Neural progenitor cell (in vitro differentiated cells): ENCODE data around the gene BZW1. TPM values are rescaled to one million over a fixed set of nuclear protein-coding genes. Genes with fewer than 3 reads are reported as not detected.

Source experiments
- DNase-seq: peaks from one replicate; pipeline ENCODE4 v3.0.0-alpha.2; 2016; ENCODE audit warnings: low spot score
- H2AFZ ChIP-seq: fragments of 200-600 bp; sonication (generic); replicated peaks from 2 replicates; pipeline ENCODE4 v1.6.1; 2016; ENCODE audit warnings: antibody characterized with exemption
- H3F3A ChIP-seq: fragments of 200-600 bp; sonication (generic); 2 replicates; pipeline ENCODE4 v1.6.1; 2016; ENCODE audit warnings: antibody characterized with exemption, low read depth
- H3K27ac ChIP-seq: fragments of 200-600 bp; sonication (generic); 2 replicates; pipeline ENCODE4 v1.5.1; 2016; ENCODE audit warnings: mild to moderate bottlenecking
- H3K27me3 ChIP-seq: fragments of 200-600 bp; sonication (generic); 2 replicates; pipeline ENCODE4 v1.6.1; 2016; ENCODE audit warnings: mild to moderate bottlenecking, moderate library complexity
- H3K36me3 ChIP-seq: fragments of 200-600 bp; sonication (generic); 2 replicates; pipeline ENCODE4 v1.5.1; 2016
- H3K4me1 ChIP-seq: fragments of 200-600 bp; sonication (generic); 2 replicates; pipeline ENCODE4 v1.6.1; 2016; ENCODE audit warnings: mixed run types
- H3K4me2 ChIP-seq: fragments of 200-600 bp; sonication (generic); 2 replicates; pipeline ENCODE4 v1.6.1; 2016
- H3K4me3 ChIP-seq: fragments of 200-600 bp; sonication (generic); 2 replicates; pipeline ENCODE4 v1.5.1; 2016
- H3K79me2 ChIP-seq: fragments of 200-600 bp; sonication (generic); 2 replicates; pipeline ENCODE4 v1.6.1; 2016; ENCODE audit warnings: low read depth
- H3K9ac ChIP-seq: fragments of 200-600 bp; sonication (generic); 2 replicates; pipeline ENCODE4 v1.6.1; 2016
- H3K9me3 ChIP-seq: fragments of 200-600 bp; sonication (generic); 2 replicates; pipeline ENCODE4 v1.5.1; 2016; ENCODE audit warnings: low read depth
- H4K20me1 ChIP-seq: fragments of 200-600 bp; sonication (generic); 2 replicates; pipeline ENCODE4 v1.6.1; 2016; ENCODE audit warnings: low read depth
- H3K27ac Mint-ChIP-seq: 3 replicates; pipeline ENCODE4 v1.8.0; 2021; ENCODE audit warnings: mixed read lengths
- H3K27me3 Mint-ChIP-seq: 2 replicates; pipeline ENCODE4 v1.8.0; 2022; ENCODE audit warnings: low read depth, mild to moderate bottlenecking, inconsistent platforms, moderate library complexity, mixed read lengths; ENCODE audit not compliant: insufficient read depth
- H3K36me3 Mint-ChIP-seq: 3 replicates; pipeline ENCODE4 v1.8.0; 2021; ENCODE audit warnings: mixed read lengths
- H3K4me1 Mint-ChIP-seq: 3 replicates; pipeline ENCODE4 v1.8.0; 2021; ENCODE audit warnings: mixed read lengths
- H3K4me3 Mint-ChIP-seq: 3 replicates; pipeline ENCODE4 v1.8.0; 2021; ENCODE audit warnings: mild to moderate bottlenecking, moderate library complexity, mixed read lengths
- H3K9me3 Mint-ChIP-seq: 3 replicates; pipeline ENCODE4 v1.8.0; 2020; ENCODE audit warnings: mixed read lengths
- CTCF ChIP-seq: fragments of 200-600 bp; sonication (generic); IDR thresholded peaks from 2 replicates; pipeline ENCODE4 v1.5.1; 2017; ENCODE audit warnings: antibody characterized with exemption, mild to moderate bottlenecking
- EZH2 ChIP-seq: fragments of 200-600 bp; sonication (generic); IDR thresholded peaks from 2 replicates; pipeline ENCODE4 v1.6.1; 2017; ENCODE audit warnings: antibody characterized with exemption, mild to moderate bottlenecking, moderate library complexity
- EZH2phosphoT487 ChIP-seq: fragments of 200-600 bp; sonication (generic); IDR thresholded peaks from 2 replicates; pipeline ENCODE4 v1.6.1; 2017; ENCODE audit warnings: antibody characterized with exemption
- small RNA-seq: library from RNA; depleted of rRNA; stranded (forward); fragments of <200 nt; gene quantifications from one replicate; pipeline ENCODE3, GENCODE V24; 2015
- total RNA-seq: library from RNA; depleted of rRNA; stranded (reverse); fragments of >200 nt; gene quantifications from 2 replicates; pipeline ENCODE4 v1.2.3, GENCODE V29; 2015; ENCODE audit warnings: low replicate concordance

Gene BZW1
- total RNA-seq, 1 donor from 2014 or later, result 421 TPM

- no peak overlapping the region for H3K27ac Mint-ChIP-seq
- Histone ChIP-seq H3K27me3 (no peaks in the 10 kb centered on the region), H3K36me3 (peaks cover 7% of the 10 kb centered on the region), H3K27ac (no peak overlapping the region), H3K9ac (no peak overlapping the region), H4K20me1 (no peaks in the 10 kb centered on the region), H2AFZ (no peak overlapping the region), H3K4me3 (no peak overlapping the region), H3K9me3 (no peaks in the 10 kb centered on the region), H3F3A (no peaks in the 10 kb centered on the region), H3K4me2 (no peak overlapping the region), H3K4me1 (no peaks in the 10 kb centered on the region), H3K79me2 (no peaks in the 10 kb centered on the region)
- H3K9me3 Mint-ChIP-seq, result no peaks in the 10 kb centered on the region
- no peaks in the 10 kb centered on the region for H3K27me3 Mint-ChIP-seq
- H3K4me1 Mint-ChIP-seq, result no peaks in the 10 kb centered on the region
- no peak overlapping the region for H3K4me3 Mint-ChIP-seq
- peaks cover 16% of the 10 kb centered on the region for H3K36me3 Mint-ChIP-seq
- TF ChIP-seq CTCF (no peak), EZH2 (no peak), EZH2phosphoT487 (no peak)
- no peak for DNase-seq
These were observed 61.9 kb downstream of the BZW1 start for GRCh38 chr2:200873560-200873959.

Small RNA genes lying within 50 kb of the gene (small RNA-seq; reads per million reads assigned to genes)
- gene RF00019, result not detected
- gene RNA5SP115, result not detected
- gene RNU1-133P, result not detected
- not detected for gene RNU6-31P

Other genes with a start within 250 kb of the BZW1 start
- gene AOX1, start 225.9 kb upstream of the BZW1 start, total RNA-seq, result 5.7 and 6.2 TPM in 2 replicates
- 126 and 253 TPM in 2 replicates for gene CLK1, start 52.7 kb downstream of the BZW1 start, total RNA-seq
- 87.9 and 152 TPM in 2 replicates for gene PPIL3, start 77.2 kb downstream of the BZW1 start, total RNA-seq
- gene NIF3L1, start 77.5 kb downstream of the BZW1 start, total RNA-seq, result 69.2 and 79.8 TPM in 2 replicates
- 48.1 and 75.4 TPM in 2 replicates for gene ORC2, start 151.8 kb downstream of the BZW1 start, total RNA-seq